B cell (primary cell): Measurements from ENCODE around the gene ELL.

Source experiments
- CTCF ChIP-seq: fragments of 200-600 bp; IDR thresholded peaks from one replicate; pipeline ENCODE4 v1.8.0; 2022; ENCODE audit warnings: antibody characterized with exemption, mild to moderate bottlenecking
- EZH2 ChIP-seq: IDR thresholded peaks from 2 replicates; pipeline ENCODE4 v1.6.1; 2012; ENCODE audit warnings: borderline replicate concordance, low read depth, mild to moderate bottlenecking, moderate library complexity, low read length; ENCODE audit not compliant: insufficient read depth, poor library complexity, severe bottlenecking

DNA sequence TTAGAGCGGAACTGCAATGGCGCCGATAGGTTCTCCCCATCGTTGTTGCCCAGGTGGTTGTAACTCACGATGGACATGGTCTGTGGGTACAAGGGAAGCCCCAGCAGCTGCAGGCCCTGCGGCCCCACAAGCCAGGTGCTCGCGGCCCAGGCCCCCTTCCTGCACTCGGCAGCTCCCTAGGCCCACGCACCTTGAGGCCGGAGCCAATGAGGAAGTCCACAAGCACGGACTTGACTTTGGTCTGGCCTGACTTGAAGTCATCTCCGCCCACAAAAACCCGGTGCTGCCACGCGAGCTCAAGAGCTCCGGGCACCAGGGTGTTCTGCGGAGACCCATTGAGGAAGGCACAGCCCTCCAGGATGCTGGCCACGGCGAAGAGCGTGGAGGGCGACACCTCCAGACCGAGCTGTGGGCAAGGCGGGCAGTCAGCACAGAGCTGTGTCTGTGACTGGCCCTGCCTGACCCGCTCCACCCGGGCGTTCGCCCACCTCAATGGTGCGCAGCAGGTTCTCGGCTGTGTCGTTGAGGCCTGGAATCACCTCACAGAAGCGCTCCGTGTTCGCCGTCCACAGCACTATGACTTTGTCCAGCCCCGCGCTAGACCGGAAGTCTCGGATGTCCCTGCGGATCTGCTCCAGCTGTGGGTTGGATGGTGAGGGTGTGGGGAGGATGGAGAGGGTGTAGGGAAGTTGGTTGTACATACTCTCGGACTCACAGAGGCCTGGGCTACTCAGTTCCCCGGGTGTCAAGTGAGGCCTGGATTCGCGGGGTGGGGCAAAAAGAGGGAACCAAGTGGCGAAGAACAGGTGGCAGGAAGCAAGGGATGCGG is 85.8 kb downstream of the ELL start:
- no peak for TF ChIP-seq CTCF
- TF ChIP-seq EZH2, result no peak
